Measurements from ENCODE around the gene ENOX2.

Gene ENOX2

GRCh38 chrX:130592204-130592603, 310.8 kb downstream of the ENOX2 start:
- Histone ChIP-seq H3K27me3 (ENCODE audit: control insufficient read depth, insufficient read depth, low read length) (peaks cover 4% of the 10 kb centered on the region), H3K36me3 (ENCODE audit: control insufficient read depth, insufficient read depth, low read length) (no peaks in the 10 kb centered on the region), H3K27ac (ENCODE audit: low read depth, low read length) (no peak overlapping the region), H3K9ac (ENCODE audit: low read depth, low read length) (no peak overlapping the region), H3K4me1 (ENCODE audit: control insufficient read depth, insufficient read depth, low read length) (no peaks in the 10 kb centered on the region), H3K9me3 (ENCODE audit: control insufficient read depth, insufficient read depth, low read length) (no peaks in the 10 kb centered on the region), H3K4me3 (ENCODE audit: low read depth, low read length) (no peak overlapping the region)

- H3K36me3 ChIP-seq (ENCODE audit: control insufficient read depth, insufficient read depth, low read length): no peaks in the 10 kb centered on the region
- H3K27ac ChIP-seq (ENCODE audit: low read depth, low read length): no peak overlapping the region
- no peaks in the 10 kb centered on the region for H3K27me3 ChIP-seq (ENCODE audit: control insufficient read depth, insufficient read depth, low read length)
- no peaks in the 10 kb centered on the region for H3K9me3 ChIP-seq (ENCODE audit: control insufficient read depth, insufficient read depth, low read length)
- no peak overlapping the region for H3K9ac ChIP-seq (ENCODE audit: low read depth, low read length)
- no peaks in the 10 kb centered on the region for H3K4me1 ChIP-seq (ENCODE audit: control insufficient read depth, insufficient read depth, low read length)
- no peak overlapping the region for H3K4me3 ChIP-seq (ENCODE audit: low read depth, low read length)
Observed at GRCh38 chrX:130578906-130579305, 324.1 kb downstream of the ENOX2 start.

- no peaks in the 10 kb centered on the region for H3K4me1 ChIP-seq (ENCODE audit: control insufficient read depth, insufficient read depth, low read length)
- peaks cover 4% of the 10 kb centered on the region for H3K9me3 ChIP-seq (ENCODE audit: control insufficient read depth, insufficient read depth, low read length)
- H3K27me3 ChIP-seq (ENCODE audit: control insufficient read depth, insufficient read depth, low read length): no peaks in the 10 kb centered on the region
- no peak overlapping the region for H3K9ac ChIP-seq (ENCODE audit: low read depth, low read length)
- no peak overlapping the region for H3K27ac ChIP-seq (ENCODE audit: low read depth, low read length)
- no peak overlapping the region for H3K4me3 ChIP-seq (ENCODE audit: low read depth, low read length)
- H3K36me3 ChIP-seq (ENCODE audit: control insufficient read depth, insufficient read depth, low read length): no peaks in the 10 kb centered on the region
Observed at GRCh38 chrX:130577431-130577830, 325.6 kb downstream of the ENOX2 start.

- H3K4me3 ChIP-seq (ENCODE audit: low read depth, low read length): no peak overlapping the region
- H3K27ac ChIP-seq (ENCODE audit: low read depth, low read length): no peak overlapping the region
- no peaks in the 10 kb centered on the region for H3K27me3 ChIP-seq (ENCODE audit: control insufficient read depth, insufficient read depth, low read length)
- peaks cover 4% of the 10 kb centered on the region for H3K9me3 ChIP-seq (ENCODE audit: control insufficient read depth, insufficient read depth, low read length)
- H3K9ac ChIP-seq (ENCODE audit: low read depth, low read length): no peak overlapping the region
- H3K36me3 ChIP-seq (ENCODE audit: control insufficient read depth, insufficient read depth, low read length): no peaks in the 10 kb centered on the region
- H3K4me1 ChIP-seq (ENCODE audit: control insufficient read depth, insufficient read depth, low read length): no peaks in the 10 kb centered on the region
Observed at GRCh38 chrX:130575831-130576389, 327.1 kb downstream of the ENOX2 start.
